Large intestine (tissue), 3 donors: Measurements from ENCODE around the gene LILRA2. TPM values are rescaled to one million over a fixed set of nuclear protein-coding genes. Genes with fewer than 3 reads are reported as not detected.

Experiments
- DNase-seq, 2 donors: peaks; one replicate each; pipeline versions ENCODE4 v3.0.0 to v3.0.0-alpha.2; 2013
- H3K27ac ChIP-seq: one replicate; pipeline ENCODE4 v1.5.1; 2013; ENCODE audit warnings: low read length
- H3K27me3 ChIP-seq: 2 replicates; pipeline ENCODE4 v1.6.1; 2013; ENCODE audit warnings: low read length; ENCODE audit not compliant: control insufficient read depth, insufficient read depth
- H3K36me3 ChIP-seq: 2 replicates; pipeline ENCODE4 v1.6.1; 2013; ENCODE audit warnings: low read length; ENCODE audit not compliant: control insufficient read depth, insufficient read depth
- H3K4me1 ChIP-seq: one replicate; pipeline ENCODE4 v1.6.1; 2013; ENCODE audit warnings: low read length; ENCODE audit not compliant: control insufficient read depth, insufficient read depth
- H3K4me3 ChIP-seq: one replicate; pipeline ENCODE4 v1.5.1; 2013; ENCODE audit warnings: low read length
- H3K9me3 ChIP-seq: one replicate; pipeline ENCODE4 v1.6.1; 2013; ENCODE audit warnings: mild to moderate bottlenecking, low read depth, low read length, moderate library complexity; ENCODE audit not compliant: control insufficient read depth
- WGBS: methylation state at CpG from one replicate; pipeline ENCODE4 v1.1.5; 2013; ENCODE audit warnings: low lambda C conversion rate; ENCODE audit not compliant: insufficient coverage; 5-methylcytosine and 5-hydroxymethylcytosine counted together
- polyA plus RNA-seq: library from polyadenylated mRNA; unstranded; fragments of 120-200 nt; gene quantifications from one replicate; pipeline ENCODE4 v1.2.1, GENCODE V29; 2013

Gene LILRA2
- polyA plus RNA-seq, 1 donor, result 0.24 TPM

GRCh38 chr19:54549224-54549623, 24.4 kb upstream of the LILRA2 start:
- Histone ChIP-seq H3K4me3 (no peak overlapping the region), H3K4me1 (no peaks in the 10 kb centered on the region), H3K9me3 (peaks cover 14% of the 10 kb centered on the region), H3K36me3 (no peaks in the 10 kb centered on the region), H3K27me3 (no peaks in the 10 kb centered on the region), H3K27ac (no peak overlapping the region)
- WGBS, result no CpG with 5 or more reads among the region's 14 CpGs
- DNase-seq, result no peak

DNA sequence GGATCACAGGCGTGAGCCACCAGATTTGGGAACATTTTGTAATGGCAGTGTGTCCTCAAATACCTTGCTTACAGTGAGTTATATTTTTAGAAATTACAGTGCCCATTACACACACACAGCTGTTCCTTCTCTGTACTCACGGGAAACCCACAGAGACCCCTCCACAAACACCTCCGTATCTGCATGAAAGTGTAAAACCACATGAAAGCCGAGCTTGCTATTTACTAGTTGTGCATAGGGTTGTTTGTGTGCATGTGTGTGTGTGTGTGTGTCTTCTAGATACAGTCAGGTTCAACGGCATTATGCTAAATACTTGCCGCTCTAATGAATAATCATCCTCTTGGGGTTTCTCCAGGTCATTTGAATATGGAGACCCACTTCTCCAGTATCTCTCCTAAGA, 22.3 kb upstream of the LILRA2 start:
- 93% methylated on average over 2 of the region's 6 CpGs for WGBS
- H3K4me1 ChIP-seq, result no peaks in the 10 kb centered on the region
- no peak overlapping the region for H3K27ac ChIP-seq
- no peak for DNase-seq
- H3K36me3 ChIP-seq, result no peaks in the 10 kb centered on the region
- H3K9me3 ChIP-seq, result peaks cover 14% of the 10 kb centered on the region
- no peaks in the 10 kb centered on the region for H3K27me3 ChIP-seq
- H3K4me3 ChIP-seq, result no peak overlapping the region

GRCh38 chr19:54551950-54552912, 21.4 kb upstream of the LILRA2 start:
- Histone ChIP-seq H3K9me3 (peaks cover 14% of the 10 kb centered on the region), H3K4me3 (no peak overlapping the region), H3K36me3 (no peaks in the 10 kb centered on the region), H3K27me3 (no peaks in the 10 kb centered on the region), H3K27ac (no peak overlapping the region), H3K4me1 (no peaks in the 10 kb centered on the region)
- no peak for DNase-seq
- WGBS, result no CpG with 5 or more reads among the region's 22 CpGs

DNA sequence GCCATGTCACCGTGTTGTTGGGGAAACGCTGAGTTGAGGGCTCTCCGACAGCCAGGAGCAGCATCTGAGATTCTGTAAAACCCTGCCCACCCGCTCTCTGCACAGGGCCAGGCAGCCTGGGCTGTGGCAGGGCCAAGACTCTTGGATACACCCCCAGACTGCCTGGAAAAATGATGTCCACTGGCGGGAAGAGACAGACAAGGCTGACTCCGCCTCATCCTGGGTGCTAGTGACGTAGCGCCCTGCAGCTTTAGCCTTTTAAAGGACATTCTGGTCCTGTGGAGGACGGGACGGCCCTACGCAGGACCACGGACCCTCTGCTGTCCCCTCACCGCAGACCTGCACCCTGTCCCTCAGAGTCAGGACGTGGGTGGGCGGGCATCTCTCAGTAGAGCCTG, 20.7 kb upstream of the LILRA2 start:
- Histone ChIP-seq H3K4me3 (no peak overlapping the region), H3K27ac (no peak overlapping the region), H3K27me3 (no peaks in the 10 kb centered on the region), H3K4me1 (no peaks in the 10 kb centered on the region), H3K36me3 (no peaks in the 10 kb centered on the region), H3K9me3 (peaks cover 14% of the 10 kb centered on the region)
- no CpG with 5 or more reads among the region's 15 CpGs for WGBS
- DNase-seq, result no peak

DNA sequence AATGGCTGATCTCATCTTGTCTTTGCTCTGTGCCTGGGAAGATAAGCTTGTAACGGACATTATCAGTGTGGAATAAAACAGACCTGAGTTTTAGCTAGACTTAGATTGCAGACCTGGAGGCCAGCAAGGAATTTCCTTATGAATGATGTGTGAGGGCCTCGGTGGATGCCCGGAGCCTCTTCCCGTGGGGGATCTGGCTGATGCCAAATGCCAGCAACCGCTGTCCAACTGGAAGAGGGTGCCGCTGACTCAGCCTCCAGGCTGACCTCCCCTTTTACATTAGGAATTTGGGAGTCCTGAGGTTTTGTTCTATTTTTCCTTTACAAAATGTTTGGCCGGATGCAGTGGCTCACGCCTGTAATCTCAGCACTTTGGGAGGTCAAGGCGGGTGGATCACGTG, 19.6 kb upstream of the LILRA2 start:
- no peaks in the 10 kb centered on the region for H3K36me3 ChIP-seq
- peaks cover 14% of the 10 kb centered on the region for H3K9me3 ChIP-seq
- no peaks in the 10 kb centered on the region for H3K27me3 ChIP-seq
- DNase-seq, result no peak
- H3K27ac ChIP-seq, result no peak overlapping the region
- no peak overlapping the region for H3K4me3 ChIP-seq
- no peaks in the 10 kb centered on the region for H3K4me1 ChIP-seq
- no CpG with 5 or more reads among the region's 10 CpGs for WGBS

- no peak overlapping the region for H3K4me3 ChIP-seq
- H3K27ac ChIP-seq, result no peak overlapping the region
- WGBS, result 89% methylated on average over 3 of the region's 16 CpGs
- H3K36me3 ChIP-seq, result no peaks in the 10 kb centered on the region
- no peak for DNase-seq
- H3K27me3 ChIP-seq, result no peaks in the 10 kb centered on the region
- H3K9me3 ChIP-seq, result peaks cover 14% of the 10 kb centered on the region
- H3K4me1 ChIP-seq, result no peaks in the 10 kb centered on the region
These were observed 18.7 kb upstream of the LILRA2 start for GRCh38 chr19:54554896-54555295.

- no peaks in the 10 kb centered on the region for H3K27me3 ChIP-seq
- no peak for DNase-seq
- 100% methylated on average over 1 of the region's 1 CpG for WGBS
These were observed 17.4 kb upstream of the LILRA2 start for GRCh38 chr19:54556194-54556593.

GRCh38 chr19:54558339-54558738, 15.3 kb upstream of the LILRA2 start:
- H3K4me3 ChIP-seq, result no peak overlapping the region
- WGBS, result no CpG with 5 or more reads among the region's 3 CpGs

More at GRCh38 chr19:54556194-54556593, 17.4 kb upstream of the LILRA2 start:
- no peaks in the 10 kb centered on the region for H3K36me3 ChIP-seq
- H3K9me3 ChIP-seq, result peaks cover 14% of the 10 kb centered on the region
- no peak overlapping the region for H3K4me3 ChIP-seq
- H3K4me1 ChIP-seq, result no peaks in the 10 kb centered on the region
- no peak overlapping the region for H3K27ac ChIP-seq

GRCh38 chr19:54560881-54561385, 12.7 kb upstream of the LILRA2 start:
- Histone ChIP-seq H3K9me3 (no peaks in the 10 kb centered on the region), H3K36me3 (no peaks in the 10 kb centered on the region), H3K27me3 (no peaks in the 10 kb centered on the region), H3K4me3 (no peak overlapping the region), H3K27ac (no peak overlapping the region), H3K4me1 (no peaks in the 10 kb centered on the region)
- DNase-seq, result no peak
- WGBS, result 90% methylated on average over 2 of the region's 11 CpGs

More at GRCh38 chr19:54558339-54558738, 15.3 kb upstream of the LILRA2 start:
- Histone ChIP-seq H3K27me3 (no peaks in the 10 kb centered on the region), H3K9me3 (no peaks in the 10 kb centered on the region), H3K27ac (no peak overlapping the region), H3K4me1 (no peaks in the 10 kb centered on the region), H3K36me3 (no peaks in the 10 kb centered on the region)
- no peak for DNase-seq

GRCh38 chr19:54561840-54562239, 11.8 kb upstream of the LILRA2 start:
- H3K27me3 ChIP-seq, result no peaks in the 10 kb centered on the region
- no peaks in the 10 kb centered on the region for H3K4me1 ChIP-seq
- no peaks in the 10 kb centered on the region for H3K36me3 ChIP-seq
- 80% methylated on average over 4 of the region's 14 CpGs for WGBS
- H3K4me3 ChIP-seq, result no peak overlapping the region
- H3K27ac ChIP-seq, result no peak overlapping the region
- DNase-seq, result no peak
- no peaks in the 10 kb centered on the region for H3K9me3 ChIP-seq
